ENCODE results near the gene CTSL. TPM values are rescaled to one million over a fixed set of nuclear protein-coding genes. Genes with fewer than 3 reads are reported as not detected.

The CTSL gene
- total RNA-seq, 3 donors from 2014 or later (not counting 1 experiment from before 2014, with no cell fraction given) = 1.2 to 4.4 (median 1.2) TPM

GRCh38 chr9:87778996-87779395 is 53.1 kb downstream of the CTSL start:
- DNase-seq = no peak
- Histone ChIP-seq H3K36me3 (ENCODE audit: control insufficient read depth, insufficient read depth, low read length) (no peaks in the 10 kb centered on the region), H3K4me3 (ENCODE audit: low read length) (no peak overlapping the region), H3K27me3 (ENCODE audit: control insufficient read depth, insufficient read depth, low read length) (no peaks in the 10 kb centered on the region), H3K4me1 (ENCODE audit: control insufficient read depth, insufficient read depth, low read length) (no peaks in the 10 kb centered on the region), H3K9me3 (ENCODE audit: control insufficient read depth, insufficient read depth, low read length) (no peaks in the 10 kb centered on the region), H3K27ac (ENCODE audit: low read length) (no peak overlapping the region)
- Mint-ChIP-seq H3K4me1 (no peaks in the 10 kb centered on the region), H3K36me3 (no peaks in the 10 kb centered on the region), H3K27ac (no peak overlapping the region), H3K9me3 (no peaks in the 10 kb centered on the region), H3K27me3 (ENCODE audit: low read depth in 2 of 2) (peaks cover 2 to 16% of the 10 kb centered on the region in 2 donors), H3K4me3 (no peak overlapping the region)
- 100% methylated on average over 1 of the region's 4 CpGs for WGBS (ENCODE audit: insufficient coverage)
- ATAC-seq = no peak
- TF ChIP-seq CTCF (IDR thresholded peaks at IDR 0.05) = no peak
- intact Hi-C loops (cut with micrococcal nuclease) = no loop called here

Other genes starting within 250 kb of the CTSL start
- 10 to 100 TPM; 12.2 to 26.5 (median 22.7) TPM for gene DAPK1, start 228.3 kb upstream of the CTSL start, total RNA-seq
- gene SPATA31E1, start 156.8 kb downstream of the CTSL start, total RNA-seq = not detected
- gene SPATA31C1, start 191.8 kb downstream of the CTSL start, total RNA-seq = not detected
- 1 to 10 TPM; 2.2 to 5.2 (median 3.7) TPM for gene CDK20, start 248.4 kb downstream of the CTSL start, total RNA-seq